Activated naive CD8-positive, alpha-beta T cell treated with anti-CD3 and anti-CD28 coated beads for 36 hours (primary cell): Measurements from ENCODE around the gene SCLY. TPM values are rescaled to one million over a fixed set of nuclear protein-coding genes. Genes with fewer than 3 reads are reported as not detected.

Source experiments
- DNase-seq: peaks from one replicate; pipeline ENCODE4 v3.0.0; 2021
- H3K27ac Mint-ChIP-seq: one replicate; pipeline ENCODE4 v1.8.0; 2022; ENCODE audit warnings: mild to moderate bottlenecking, moderate library complexity, mixed read lengths
- H3K27me3 Mint-ChIP-seq: one replicate; pipeline ENCODE4 v1.8.0; 2022; ENCODE audit warnings: mild to moderate bottlenecking, mixed read lengths
- H3K36me3 Mint-ChIP-seq: one replicate; pipeline ENCODE4 v1.8.0; 2021; ENCODE audit warnings: mild to moderate bottlenecking, mixed read lengths
- H3K4me1 Mint-ChIP-seq: one replicate; pipeline ENCODE4 v1.8.0; 2021; ENCODE audit warnings: mixed read lengths
- H3K4me3 Mint-ChIP-seq: one replicate; pipeline ENCODE4 v1.8.0; 2022; ENCODE audit warnings: mild to moderate bottlenecking, moderate library complexity, mixed read lengths
- H3K9me3 Mint-ChIP-seq: one replicate; pipeline ENCODE4 v1.8.0; 2022; ENCODE audit warnings: mixed read lengths
- total RNA-seq, 2 experiments: library from RNA; stranded (reverse); gene quantifications; one replicate each; pipeline ENCODE4 v1.2.3, GENCODE V29; 2021

Gene SCLY
- total RNA-seq, 2 experiments from 2014 or later, result 71.6 to 72.9 TPM

GRCh38 chr2:238116298-238117198 lies 55.7 kb downstream of the SCLY start:
- Mint-ChIP-seq H3K9me3 (peaks cover 10% of the 10 kb centered on the region), H3K4me1 (no peaks in the 10 kb centered on the region), H3K36me3 (peaks cover 3% of the 10 kb centered on the region), H3K27ac (no peak overlapping the region), H3K27me3 (no peaks in the 10 kb centered on the region), H3K4me3 (no peak overlapping the region)
- no peak for DNase-seq

- Mint-ChIP-seq H3K4me3 (no peak overlapping the region), H3K27ac (no peak overlapping the region), H3K4me1 (no peaks in the 10 kb centered on the region), H3K27me3 (no peaks in the 10 kb centered on the region), H3K36me3 (peaks cover 3% of the 10 kb centered on the region), H3K9me3 (peaks cover 8% of the 10 kb centered on the region)
- DNase-seq, result no peak
These were observed 56.7 kb downstream of the SCLY start for GRCh38 chr2:238117199-238118154.

- Mint-ChIP-seq H3K36me3 (no peaks in the 10 kb centered on the region), H3K4me1 (no peaks in the 10 kb centered on the region), H3K27ac (no peak overlapping the region), H3K9me3 (no peaks in the 10 kb centered on the region), H3K4me3 (no peak overlapping the region), H3K27me3 (no peaks in the 10 kb centered on the region)
- DNase-seq, result no peak
These were observed 59.1 kb downstream of the SCLY start for GRCh38 chr2:238119756-238120462.

- Mint-ChIP-seq H3K9me3 (no peaks in the 10 kb centered on the region), H3K27ac (no peak overlapping the region)
These were observed 59.9 kb downstream of the SCLY start for GRCh38 chr2:238120463-238121298.

GRCh38 chr2:238121511-238122286 lies 60.9 kb downstream of the SCLY start:
- no peaks in the 10 kb centered on the region for H3K9me3 Mint-ChIP-seq
- no peak for DNase-seq
- H3K4me3 Mint-ChIP-seq, result no peak overlapping the region
- H3K27me3 Mint-ChIP-seq, result no peaks in the 10 kb centered on the region
- H3K4me1 Mint-ChIP-seq, result no peaks in the 10 kb centered on the region
- no peaks in the 10 kb centered on the region for H3K36me3 Mint-ChIP-seq
- H3K27ac Mint-ChIP-seq, result no peak overlapping the region

More at GRCh38 chr2:238120463-238121298, 59.9 kb downstream of the SCLY start:
- Mint-ChIP-seq H3K4me3 (no peak overlapping the region), H3K4me1 (no peaks in the 10 kb centered on the region), H3K36me3 (no peaks in the 10 kb centered on the region), H3K27me3 (no peaks in the 10 kb centered on the region)
- no peak for DNase-seq

- no peak overlapping the region for H3K4me3 Mint-ChIP-seq
- no peak for DNase-seq
- H3K9me3 Mint-ChIP-seq, result no peaks in the 10 kb centered on the region
- no peaks in the 10 kb centered on the region for H3K27me3 Mint-ChIP-seq
- H3K36me3 Mint-ChIP-seq, result no peaks in the 10 kb centered on the region
- H3K27ac Mint-ChIP-seq, result no peak overlapping the region
- no peaks in the 10 kb centered on the region for H3K4me1 Mint-ChIP-seq
These were observed 61.8 kb downstream of the SCLY start for GRCh38 chr2:238122287-238123217.

- Mint-ChIP-seq H3K4me1 (no peaks in the 10 kb centered on the region), H3K27ac (no peak overlapping the region), H3K27me3 (no peaks in the 10 kb centered on the region), H3K36me3 (no peaks in the 10 kb centered on the region), H3K4me3 (no peak overlapping the region), H3K9me3 (no peaks in the 10 kb centered on the region)
- no peak for DNase-seq
These were observed 62.6 kb downstream of the SCLY start for GRCh38 chr2:238123218-238123971.

- Mint-ChIP-seq H3K4me1 (no peaks in the 10 kb centered on the region), H3K4me3 (no peak overlapping the region), H3K9me3 (no peaks in the 10 kb centered on the region)
These were observed 63.2 kb downstream of the SCLY start for GRCh38 chr2:238123991-238124470.

GRCh38 chr2:238124488-238125126 lies 63.8 kb downstream of the SCLY start:
- no peaks in the 10 kb centered on the region for H3K27me3 Mint-ChIP-seq
- no peak overlapping the region for H3K4me3 Mint-ChIP-seq
- H3K9me3 Mint-ChIP-seq, result no peaks in the 10 kb centered on the region
- DNase-seq, result no peak
- no peaks in the 10 kb centered on the region for H3K36me3 Mint-ChIP-seq
- H3K4me1 Mint-ChIP-seq, result no peaks in the 10 kb centered on the region
- no peak overlapping the region for H3K27ac Mint-ChIP-seq

More at GRCh38 chr2:238123991-238124470, 63.2 kb downstream of the SCLY start:
- H3K27me3 Mint-ChIP-seq, result no peaks in the 10 kb centered on the region
- no peaks in the 10 kb centered on the region for H3K36me3 Mint-ChIP-seq
- no peak overlapping the region for H3K27ac Mint-ChIP-seq
- DNase-seq, result no peak

GRCh38 chr2:238125127-238125885 lies 64.5 kb downstream of the SCLY start:
- Mint-ChIP-seq H3K4me1 (no peaks in the 10 kb centered on the region), H3K36me3 (no peaks in the 10 kb centered on the region), H3K27me3 (no peaks in the 10 kb centered on the region), H3K9me3 (no peaks in the 10 kb centered on the region), H3K27ac (no peak overlapping the region), H3K4me3 (no peak overlapping the region)
- DNase-seq, result no peak

- no peaks in the 10 kb centered on the region for H3K9me3 Mint-ChIP-seq
- no peak overlapping the region for H3K4me3 Mint-ChIP-seq
- no peak overlapping the region for H3K27ac Mint-ChIP-seq
- H3K4me1 Mint-ChIP-seq, result no peaks in the 10 kb centered on the region
- no peak for DNase-seq
- no peaks in the 10 kb centered on the region for H3K27me3 Mint-ChIP-seq
- H3K36me3 Mint-ChIP-seq, result no peaks in the 10 kb centered on the region
These were observed 65.5 kb downstream of the SCLY start for GRCh38 chr2:238126338-238126737.
